HCT116 (cell line): ENCODE data around the gene FLACC1. TPM values are rescaled to one million over a fixed set of nuclear protein-coding genes. Genes with fewer than 3 reads are reported as not detected.

Experiments
- ATAC-seq: fragments of 200-7000 bp; cut with Tn5 transposase; 2 replicates; pipeline ENCODE4 v1.9.1; 2020; ENCODE audit warnings: mild to moderate bottlenecking, moderate library complexity
- BruUV-seq: library from RNA; stranded (reverse); fragments of 400-500 nt; replicated peaks from 2 replicates; lab custom pipeline; 2021; lab: Mats Ljungman, UMichigan
- CTCF ChIA-PET: fragments of 300-600 bp; sonication (Branson Sonifier 250); formaldehyde crosslinking; loops from one replicate; lab custom pipeline; 2021; ENCODE audit warnings: antibody characterized with exemption; lab: Charles Lee
- POLR2A ChIA-PET: fragments of 300-600, 350-600 bp; sonication (Branson Sonifier 250); formaldehyde crosslinking; loops from one replicate; lab custom pipeline; 2021; ENCODE audit warnings: antibody characterized with exemption; lab: Charles Lee
- RAD21 ChIA-PET, 2 experiments: fragments of 300-600 bp; sonication (Branson Sonifier 250); formaldehyde crosslinking; loops; one replicate each; lab custom pipeline; 2023; ENCODE audit warnings: low total read pairs in 2 of 2; ENCODE audit not compliant: uncharacterized antibody in 2 of 2, unreplicated experiment in 2 of 2, low non-redundant PET in 1 of 2; lab: Charles Lee
- DNase-seq: peaks from one replicate; pipeline ENCODE4 v3.0.0-alpha.2; 2010; ENCODE audit warnings: low read depth, low spot score
- H2AFZ ChIP-seq: fragments of 200-600 bp; shearing (Covaris generic), sonication (generic); 2 replicates; pipeline ENCODE4 v1.6.1; 2017; ENCODE audit warnings: low read depth, mixed run types, mixed read lengths, antibody characterized with exemption, low read length; ENCODE audit not compliant: poor library complexity, severe bottlenecking
- H3K27ac ChIP-seq: 2 replicates; pipeline ENCODE4 v1.5.1; 2012; ENCODE audit warnings: low read depth, low read length
- H3K27me3 ChIP-seq: fragments of 200-600 bp; sonication (generic); 2 replicates; pipeline ENCODE4 v1.6.1; 2016; ENCODE audit warnings: mixed run types, low read length, mixed read lengths; ENCODE audit not compliant: insufficient read depth
- H3K36me3 ChIP-seq, 2 experiments: fragments of 200-500 bp in 1 of 2; fragments of 200-600 bp in 1 of 2; sonication (Bioruptor generic) in 1 of 2; sonication (generic) in 1 of 2; 2 replicates each; pipeline versions ENCODE4 v1.5.1 to v1.6.1; 2014 to 2016; ENCODE audit warnings: low read length in 2 of 2, inconsistent platforms in 1 of 2, mixed read lengths in 1 of 2, mixed run types in 1 of 2; ENCODE audit not compliant: insufficient read depth in 2 of 2, control insufficient read depth in 1 of 2
- H3K4me1 ChIP-seq, 2 experiments: fragments of 200-600 bp in 1 of 2; sonication (generic) in 1 of 2; 2 replicates each; pipeline versions ENCODE4 v1.5.1 to v1.6.1; 2012 to 2017; ENCODE audit warnings: low read length in 2 of 2, inconsistent platforms in 1 of 2, mild to moderate bottlenecking in 1 of 2, mixed read lengths in 1 of 2, mixed run types in 1 of 2, moderate library complexity in 1 of 2; ENCODE audit not compliant: insufficient read depth in 2 of 2, control insufficient read depth in 1 of 2
- H3K4me2 ChIP-seq: fragments of 200-600 bp; sonication (generic); 2 replicates; pipeline ENCODE4 v1.6.1; 2017; ENCODE audit warnings: mixed run types, low read length, mixed read lengths
- H3K4me3 ChIP-seq, 2 experiments: fragments of 200-600 bp in 1 of 2; sonication (generic) in 1 of 2; replicated peaks in 1 of 2; 2 replicates each; pipeline ENCODE4 v1.5.1; 2011 to 2016; ENCODE audit warnings: low read length in 2 of 2, control low read depth in 1 of 2, low read depth in 1 of 2, mild to moderate bottlenecking in 1 of 2, mixed read lengths in 1 of 2, mixed run types in 1 of 2
- H3K79me2 ChIP-seq: fragments of 200-600 bp; sonication (generic); 2 replicates; pipeline ENCODE4 v1.6.1; 2017; ENCODE audit warnings: mild to moderate bottlenecking, mixed run types, low read length, moderate library complexity, mixed read lengths; ENCODE audit not compliant: insufficient read depth
- H3K9ac ChIP-seq: fragments of 200-600 bp; sonication (generic); 2 replicates; pipeline ENCODE4 v1.6.1; 2016; ENCODE audit warnings: low read length, mixed read lengths
- H3K9me2 ChIP-seq: fragments of 200-600 bp; sonication (generic), shearing (Covaris generic); 2 replicates; pipeline ENCODE4 v1.6.1; 2017; ENCODE audit warnings: mixed run types, mild to moderate bottlenecking, moderate library complexity; ENCODE audit not compliant: insufficient read depth
- H3K9me3 ChIP-seq, 2 experiments: fragments of 200-500 bp in 1 of 2; fragments of 200-600 bp in 1 of 2; sonication (Bioruptor generic) in 1 of 2; sonication (generic) in 1 of 2; 2 replicates each; pipeline ENCODE4 v1.6.1; 2014 to 2017; ENCODE audit warnings: low read length in 2 of 2, mixed read lengths in 2 of 2, inconsistent platforms in 1 of 2, low read depth in 1 of 2, mild to moderate bottlenecking in 1 of 2, mixed run types in 1 of 2, moderate library complexity in 1 of 2; ENCODE audit not compliant: control insufficient read depth in 1 of 2, insufficient read depth in 1 of 2
- H4K20me1 ChIP-seq: fragments of 200-600 bp; sonication (generic), shearing (Covaris generic); 2 replicates; pipeline ENCODE4 v1.6.1; 2017; ENCODE audit warnings: mixed run types, mild to moderate bottlenecking, moderate library complexity; ENCODE audit not compliant: insufficient read depth
- ATF3 ChIP-seq: IDR thresholded peaks from 2 replicates; pipeline ENCODE4 v1.6.1; 2012
- CBX3 ChIP-seq: IDR thresholded peaks from 2 replicates; pipeline ENCODE4 v1.6.1; 2012; ENCODE audit warnings: low read depth
- EGR1 ChIP-seq: IDR thresholded peaks from 2 replicates; pipeline ENCODE4 v1.6.1; 2012; ENCODE audit warnings: low read depth
- ELF1 ChIP-seq: IDR thresholded peaks from 2 replicates; pipeline ENCODE4 v1.6.1; 2012; ENCODE audit warnings: low read depth, borderline replicate concordance
- EZH2 ChIP-seq: fragments of 200-600 bp; sonication (generic); IDR thresholded peaks from 2 replicates; pipeline ENCODE4 v1.6.1; 2017; ENCODE audit warnings: antibody characterized with exemption, mixed run types
- EZH2phosphoT487 ChIP-seq: fragments of 200-600 bp; IDR thresholded peaks from 2 replicates; pipeline ENCODE4 v1.6.1; 2018; ENCODE audit warnings: antibody characterized with exemption, borderline replicate concordance
- FOSL1 ChIP-seq: IDR thresholded peaks from 2 replicates; pipeline ENCODE4 v1.6.1; 2012; ENCODE audit warnings: low read depth
- POLR2AphosphoS5 ChIP-seq: IDR thresholded peaks from 2 replicates; pipeline ENCODE4 v1.6.1; 2011; ENCODE audit warnings: mild to moderate bottlenecking, low read depth, low read length, moderate library complexity
- RAD21 ChIP-seq: IDR thresholded peaks from 2 replicates; pipeline ENCODE4 v1.6.1; 2012; ENCODE audit warnings: low read depth, mild to moderate bottlenecking
- SRF ChIP-seq: IDR thresholded peaks from 2 replicates; pipeline ENCODE4 v1.6.1; 2012; ENCODE audit warnings: low read depth
- TCF7L2 ChIP-seq: IDR thresholded peaks from 2 replicates; pipeline ENCODE4 v1.7.0; 2011; ENCODE audit warnings: borderline replicate concordance, inconsistent platforms; ENCODE audit not compliant: insufficient read depth, insufficient read length; ENCODE audit errors: extremely low read depth
- ZFX ChIP-seq: fragments of 450-650 bp; IDR thresholded peaks from 2 replicates; pipeline ENCODE4 v1.6.1; 2017
- ZNF274 ChIP-seq: fragments of 200-500 bp; sonication (Bioruptor generic); IDR thresholded peaks from 2 replicates; pipeline ENCODE4 v1.6.1; 2014; ENCODE audit warnings: mild to moderate bottlenecking, low read depth, low read length, inconsistent platforms
- intact Hi-C: fragments of 100-400 bp; cut with micrococcal nuclease; formaldehyde crosslinking; loops from 2 replicates; pipeline ENCODE4 v1.10.0; 2022
- total RNA-seq: library from RNA; stranded (reverse); gene quantifications from one replicate; pipeline ENCODE4 v1.2.1, GENCODE V29; 2021; ENCODE audit not compliant: unreplicated experiment
- TF ChIP-seq, protein P1 (sequence below): IDR thresholded peaks from 2 replicates; pipeline ENCODE4 v1.6.1; 2012
- TF ChIP-seq, protein P2 (sequence below): IDR thresholded peaks from 2 replicates; pipeline ENCODE4 v1.6.1; 2011; ENCODE audit warnings: mild to moderate bottlenecking, low read length, moderate library complexity; ENCODE audit not compliant: insufficient replicate concordance; ENCODE audit errors: extremely low read depth

FLACC1 gene
- total RNA-seq, 1 experiment from 2014 or later = 0.74 TPM

DNA sequence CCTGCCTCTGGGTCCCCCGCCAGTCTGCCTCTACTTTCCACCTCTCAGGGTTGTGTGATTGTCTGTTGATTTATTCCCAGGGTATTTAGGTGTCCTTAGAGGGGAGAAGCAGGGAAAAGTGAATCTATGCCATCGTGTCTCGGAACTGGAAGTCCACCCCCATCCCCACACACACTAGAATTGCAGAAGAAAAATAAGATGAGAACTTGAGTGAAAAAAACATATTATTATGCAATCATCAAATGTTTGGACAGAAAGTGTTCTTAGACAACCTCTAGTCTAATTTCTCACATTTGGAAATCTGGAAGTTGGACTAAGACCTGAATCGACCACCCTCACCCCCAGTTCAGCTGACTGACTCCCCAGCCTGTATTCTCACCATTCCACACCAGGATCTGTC lies 110.9 kb downstream of the FLACC1 start:
- POLR2A ChIA-PET = no interaction called here
- no peak overlapping the region for H3K4me2 ChIP-seq
- intact Hi-C loops = no loop called here

More for the DNA sequence above, 110.9 kb downstream of the FLACC1 start:
- H3K27me3 ChIP-seq = no peaks in the 10 kb centered on the region
- H3K9me2 ChIP-seq = no peaks in the 10 kb centered on the region
- ATAC-seq (no peak), DNase-seq (no peak)
- H3K79me2 ChIP-seq = no peaks in the 10 kb centered on the region
- no peaks in the 10 kb centered on the region for H4K20me1 ChIP-seq
- CTCF ChIA-PET = no interaction called here
- no peaks in the 10 kb centered on the region for H3K4me1 ChIP-seq
- no peak for TF ChIP-seq ATF3
- no peak for TF ChIP-seq POLR2AphosphoS5
- TF ChIP-seq ZFX = no peak
- no peak for TF ChIP-seq FOSL1
- TF ChIP-seq EGR1 = no peak
- TF ChIP-seq ZNF274 = no peak
- TF ChIP-seq, protein P1, sequence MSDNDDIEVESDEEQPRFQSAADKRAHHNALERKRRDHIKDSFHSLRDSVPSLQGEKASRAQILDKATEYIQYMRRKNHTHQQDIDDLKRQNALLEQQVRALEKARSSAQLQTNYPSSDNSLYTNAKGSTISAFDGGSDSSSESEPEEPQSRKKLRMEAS = no peak
- no peak for TF ChIP-seq CBX3
- TF ChIP-seq ELF1 = no peak
- TF ChIP-seq TCF7L2 = no peak
- TF ChIP-seq EZH2phosphoT487 = no peak
- no peak for TF ChIP-seq SRF
- TF ChIP-seq RAD21 = no peak
- TF ChIP-seq, protein P2, sequence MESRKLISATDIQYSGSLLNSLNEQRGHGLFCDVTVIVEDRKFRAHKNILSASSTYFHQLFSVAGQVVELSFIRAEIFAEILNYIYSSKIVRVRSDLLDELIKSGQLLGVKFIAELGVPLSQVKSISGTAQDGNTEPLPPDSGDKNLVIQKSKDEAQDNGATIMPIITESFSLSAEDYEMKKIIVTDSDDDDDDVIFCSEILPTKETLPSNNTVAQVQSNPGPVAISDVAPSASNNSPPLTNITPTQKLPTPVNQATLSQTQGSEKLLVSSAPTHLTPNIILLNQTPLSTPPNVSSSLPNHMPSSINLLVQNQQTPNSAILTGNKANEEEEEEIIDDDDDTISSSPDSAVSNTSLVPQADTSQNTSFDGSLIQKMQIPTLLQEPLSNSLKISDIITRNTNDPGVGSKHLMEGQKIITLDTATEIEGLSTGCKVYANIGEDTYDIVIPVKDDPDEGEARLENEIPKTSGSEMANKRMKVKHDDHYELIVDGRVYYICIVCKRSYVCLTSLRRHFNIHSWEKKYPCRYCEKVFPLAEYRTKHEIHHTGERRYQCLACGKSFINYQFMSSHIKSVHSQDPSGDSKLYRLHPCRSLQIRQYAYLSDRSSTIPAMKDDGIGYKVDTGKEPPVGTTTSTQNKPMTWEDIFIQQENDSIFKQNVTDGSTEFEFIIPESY = no peak
- no peak for TF ChIP-seq EZH2
- peaks cover 0 to 6% of the 10 kb centered on the region in 2 experiments; a peak in 1 of 4 replicates for H3K36me3 ChIP-seq
- 0 out of 4 replicates have a peak, but pooled peaks cover 0 to 7% of the 10 kb centered on the region in 2 experiments for H3K9me3 ChIP-seq
- BruUV-seq = no TSS peak
- H3K27ac ChIP-seq = no peak overlapping the region
- RAD21 ChIA-PET = no interaction called here
- no peak overlapping the region for H3K4me3 ChIP-seq
- no peak overlapping the region for H3K9ac ChIP-seq
- no peak overlapping the region for H2AFZ ChIP-seq
